SHP77 treated with DMSO at 0.1 percent for 48 hours (cell line): ENCODE data around the gene PALM3.

ENCODE experiments used
- DNase-seq: peaks from one replicate; lab custom pipeline; 2025; lab: John Stamatoyannopoulos, UW

PALM3 gene

DNA sequence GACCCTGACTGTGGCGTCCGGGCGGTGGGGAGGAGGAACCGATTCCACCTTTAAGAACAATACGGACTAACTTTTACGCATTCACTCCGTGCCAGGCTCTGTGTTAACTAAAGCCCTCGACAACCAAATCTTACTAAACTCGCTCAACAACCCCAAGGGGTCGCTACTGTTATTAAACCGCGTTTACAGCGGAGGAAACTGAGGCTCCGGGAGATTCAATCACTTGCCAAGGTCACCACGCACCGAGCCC is 27.5 kb upstream of the PALM3 start:
- DNase-seq = no peak

- no peak for DNase-seq
These were observed 26.9 kb upstream of the PALM3 start for GRCh38 chr19:14088634-14089411.

DNA sequence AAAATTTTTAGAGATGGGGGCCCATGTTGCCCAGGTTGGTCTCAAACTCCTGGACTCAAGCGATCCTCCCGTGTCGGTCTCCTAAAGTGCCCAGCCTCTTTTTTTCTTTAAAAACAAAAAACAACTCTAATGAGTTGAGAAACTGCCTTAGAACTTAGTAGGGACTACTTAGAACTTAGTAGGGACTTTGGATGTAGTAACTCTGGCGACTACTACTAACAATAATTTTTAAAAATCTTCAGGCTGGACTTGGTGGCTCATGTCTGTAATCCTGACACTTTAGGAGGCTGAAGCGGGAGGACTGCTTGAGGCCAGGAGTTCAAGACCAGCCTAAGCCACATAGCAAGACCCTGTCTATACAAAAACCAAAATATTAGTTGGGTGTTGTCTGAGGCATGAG is 24.2 kb upstream of the PALM3 start:
- no peak for DNase-seq

DNA sequence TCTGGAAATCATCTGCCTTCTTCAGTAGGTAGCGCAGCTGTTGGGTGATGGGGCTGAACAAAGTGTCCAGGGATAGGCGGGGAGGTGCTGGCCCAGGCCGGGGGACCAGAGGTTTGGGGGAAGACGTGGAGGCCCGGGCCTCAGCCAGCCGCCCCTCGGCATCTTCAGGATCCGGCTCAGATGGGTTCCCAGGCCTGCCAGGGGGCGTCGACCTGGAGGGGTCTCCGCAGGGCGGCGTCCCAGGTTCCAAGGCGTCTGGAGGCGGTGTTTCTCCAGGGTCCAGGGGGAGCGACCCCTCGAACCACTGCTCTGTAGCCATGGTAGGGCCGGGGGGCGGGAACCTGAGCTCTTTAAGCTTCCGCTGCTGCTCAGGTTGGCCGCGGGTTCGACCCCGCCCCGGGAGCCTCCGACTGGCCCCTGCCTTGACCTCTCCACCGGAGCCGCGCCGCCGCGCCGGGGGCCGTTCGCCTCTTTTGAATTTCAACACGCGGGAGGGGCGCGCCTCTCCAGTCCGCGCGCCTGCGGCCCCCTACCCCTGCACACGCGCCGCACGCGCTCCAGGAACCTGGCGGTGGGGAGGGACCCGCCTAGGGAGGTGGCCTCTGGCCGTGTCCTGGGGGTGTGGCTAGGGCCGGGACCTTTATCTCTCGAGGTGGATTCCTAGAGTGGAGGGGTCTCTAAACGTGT is 23.6 kb upstream of the PALM3 start, which contains the start of gene C19orf67:
C19orf67 (minus strand) TSS at position 475 of the 687 bp plus-strand sequence; CDS start at position 319, 156 bp downstream.
- DNase-seq = no peak

- no peak for DNase-seq
These were observed 20.7 kb upstream of the PALM3 start for GRCh38 chr19:14082675-14082960.

DNA sequence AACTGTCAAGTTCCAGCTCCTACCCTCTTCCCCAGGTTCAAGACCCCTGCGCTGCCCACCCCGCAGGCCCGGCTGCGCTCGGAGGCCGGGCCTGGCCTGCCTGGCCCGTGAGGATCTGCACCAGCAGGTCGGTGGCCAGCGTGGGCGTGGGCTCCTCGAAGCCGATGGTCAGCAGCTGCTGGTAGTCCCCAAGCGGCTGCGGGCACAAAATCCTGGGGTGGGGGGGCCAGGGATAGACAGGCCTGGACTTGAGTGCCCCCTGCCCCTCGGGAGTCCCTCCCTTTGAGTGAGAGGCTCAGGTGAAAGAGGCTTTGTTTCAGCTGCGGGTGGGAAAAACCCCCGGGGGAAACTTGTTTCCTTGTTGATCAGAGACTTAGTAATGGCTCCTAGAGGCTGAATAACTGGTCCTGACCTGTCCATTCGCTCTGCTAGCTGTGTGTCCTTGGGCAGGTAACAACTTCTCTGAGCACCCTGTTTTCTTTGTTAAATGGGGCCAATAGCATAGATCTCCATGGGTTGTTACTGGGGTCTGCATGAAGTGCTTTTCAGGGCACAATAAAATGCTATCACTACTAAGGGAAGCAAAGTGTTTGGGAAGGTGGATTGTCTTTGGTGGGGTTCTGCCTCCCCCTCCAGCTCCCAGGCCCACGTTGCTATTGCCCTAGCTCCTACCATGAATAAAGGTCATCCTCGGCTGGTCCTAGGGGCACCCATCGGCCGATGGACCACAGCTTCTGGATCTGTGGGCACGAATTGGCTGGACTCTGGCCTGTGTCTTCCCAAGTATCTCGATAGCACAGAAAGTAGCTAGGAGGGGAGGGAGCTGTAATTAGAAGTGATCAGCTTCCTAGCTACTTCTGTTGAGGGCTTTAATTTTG is 20.2 kb upstream of the PALM3 start:
- DNase-seq = no peak

DNA sequence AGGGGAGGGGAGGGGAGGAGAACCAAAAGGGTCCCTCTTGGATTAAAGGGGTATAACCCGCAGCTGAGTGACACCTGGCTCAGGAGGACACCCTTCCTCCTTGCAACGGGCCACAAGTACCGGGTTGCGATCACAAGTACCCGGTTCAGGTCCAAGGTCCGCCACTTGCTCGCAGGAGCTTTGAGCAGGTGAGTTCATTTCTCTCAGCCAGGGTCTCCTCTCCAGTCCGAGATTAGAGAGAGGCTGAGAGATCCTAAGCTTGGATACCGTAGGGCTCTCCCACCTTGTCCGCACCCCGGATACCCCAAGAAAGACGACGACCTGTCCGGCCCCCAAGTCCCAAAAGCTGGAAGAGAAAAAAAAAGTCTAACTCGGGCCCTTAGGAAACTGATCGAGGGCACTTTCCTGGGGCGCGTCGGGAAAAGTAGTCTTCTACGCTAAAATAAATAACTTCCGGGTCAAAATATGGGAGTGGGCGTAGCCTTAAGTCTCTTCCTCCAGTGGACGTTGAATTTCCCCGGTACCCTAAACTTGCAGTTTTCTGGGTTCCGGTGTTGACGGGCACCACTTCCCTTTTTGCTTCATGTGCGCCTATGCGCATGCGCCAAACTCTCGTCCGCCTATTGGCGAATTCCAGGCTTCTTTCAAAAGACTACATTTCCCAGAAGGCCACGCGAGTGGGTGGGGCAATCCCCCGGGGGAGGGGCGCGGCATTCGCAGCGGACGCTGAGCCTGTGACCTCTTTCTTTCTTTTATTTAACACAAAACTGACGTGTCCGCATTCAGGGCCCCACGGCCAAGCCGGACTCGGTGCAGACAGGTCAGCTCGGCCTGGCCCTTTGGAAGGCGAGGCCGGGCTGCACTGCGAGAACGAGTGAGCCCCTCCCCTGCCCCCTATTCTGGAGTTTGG is 19.3 kb upstream of the PALM3 start:
- DNase-seq = peak; percentile 99

DNA sequence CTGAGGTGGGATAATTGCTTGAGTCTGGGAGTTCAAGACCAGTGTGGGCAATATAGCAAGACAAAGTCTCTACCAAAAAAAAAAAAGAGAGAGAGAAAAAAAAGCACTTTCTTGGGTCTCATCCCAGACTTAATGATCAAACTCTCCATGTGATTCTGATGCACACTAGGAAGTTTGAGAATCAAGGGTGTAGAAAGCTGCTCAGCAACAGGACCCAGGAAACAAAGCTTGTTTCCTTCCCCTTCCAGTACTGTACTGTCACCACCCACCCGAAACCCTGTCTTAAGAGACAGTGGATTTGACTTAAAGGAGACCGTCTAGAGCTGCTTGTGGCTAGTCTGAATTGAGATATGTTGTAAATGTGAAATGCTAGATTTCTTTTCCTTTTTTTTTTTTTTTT is 16.5 kb upstream of the PALM3 start:
- DNase-seq = no peak

DNA sequence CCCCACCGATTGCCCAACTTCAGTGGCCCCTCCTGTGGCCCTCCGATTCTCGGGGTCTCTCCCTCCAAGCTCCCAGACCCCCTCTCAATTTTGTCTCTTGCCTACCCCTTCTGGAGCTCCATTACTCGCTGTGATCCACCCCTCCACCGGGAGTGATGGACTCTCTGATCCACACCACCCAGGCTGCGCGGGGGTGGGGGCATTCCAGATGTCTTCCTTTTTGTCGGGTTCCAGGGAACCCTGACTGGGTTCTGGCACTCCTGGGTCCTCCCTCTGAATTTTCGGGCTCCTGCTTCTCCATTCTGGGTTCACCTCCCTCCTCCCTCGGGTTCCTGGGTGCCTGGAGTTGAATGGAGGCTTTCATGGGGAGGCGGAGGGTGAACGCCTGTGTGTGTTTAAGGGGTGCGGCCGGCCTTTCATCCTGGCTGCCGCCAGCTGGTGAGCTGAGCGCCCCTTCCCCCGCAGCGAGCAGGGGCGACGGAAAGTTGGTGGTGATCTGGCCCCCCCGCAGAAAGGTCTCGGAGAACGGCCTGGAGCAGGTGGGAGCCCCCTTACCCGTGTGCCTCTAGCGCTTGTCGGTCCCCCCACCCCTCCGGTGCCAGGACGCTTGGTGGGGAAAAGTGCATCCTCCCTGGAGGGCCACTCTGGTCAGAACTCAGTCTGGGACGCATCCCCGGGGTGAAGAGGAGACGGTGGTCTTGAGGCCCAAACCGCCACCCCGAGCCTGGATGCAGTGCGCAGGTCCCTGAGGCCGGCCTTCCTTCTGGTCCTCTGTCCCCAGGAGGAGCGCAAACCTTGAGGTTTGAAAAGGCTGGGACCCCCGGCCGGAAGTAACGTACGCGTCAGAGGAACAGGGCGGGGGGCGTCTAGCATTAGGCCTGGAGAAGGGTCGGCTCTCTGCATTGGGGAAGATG is 12.3 kb upstream of the PALM3 start:
- DNase-seq = no peak

- no peak for DNase-seq
These were observed 11.5 kb upstream of the PALM3 start for GRCh38 chr19:14073261-14073924.

- no peak for DNase-seq
These were observed 10.8 kb upstream of the PALM3 start, which contains the start of gene MISP3 for GRCh38 chr19:14072535-14073260. Gene MISP3 (plus strand): TSS chr19:14072786. CDS start chr19:14073310, 524 bp downstream.

GRCh38 chr19:14070268-14071050 is 8.6 kb upstream of the PALM3 start:
- no peak for DNase-seq

- no peak for DNase-seq
These were observed 4.3 kb upstream of the PALM3 start for GRCh38 chr19:14066134-14066533.

GRCh38 chr19:14063105-14063504 is 1.2 kb upstream of the PALM3 start:
- DNase-seq = no peak

- DNase-seq = no peak
These were observed 631 bp upstream of the PALM3 start for GRCh38 chr19:14062558-14062855.

- no peak for DNase-seq
These were observed 661 bp downstream of the PALM3 start for GRCh38 chr19:14061081-14061749.

GRCh38 chr19:14059652-14060155 is 2.2 kb downstream of the PALM3 start:
- no peak for DNase-seq

- DNase-seq = no peak
These were observed 2.8 kb downstream of the PALM3 start for GRCh38 chr19:14059093-14059480.
